Fibroblast of villous mesenchyme (primary cell): ENCODE results near the gene APIP. TPM values are rescaled to one million over a fixed set of nuclear protein-coding genes. Genes with fewer than 3 reads are reported as not detected.
A peak's percentile ranks its signal among the peaks of the same experiment; 100 is the strongest.

Experiments used
- DNase-seq: peaks from one replicate; pipeline ENCODE4 v3.0.0-alpha.2; 2010; ENCODE audit warnings: low read depth
- H3K4me3 ChIP-seq: 2 replicates; pipeline ENCODE4 v1.5.1; 2011; ENCODE audit warnings: low read depth, mild to moderate bottlenecking, low read length
- total RNA-seq: library from RNA; depleted of rRNA; stranded (reverse); fragments of >200 nt; gene quantifications from 2 replicates; pipeline ENCODE4 v1.2.3, GENCODE V29; 2012
- TF ChIP-seq, protein P1 (sequence below): IDR thresholded peaks from 2 replicates; pipeline ENCODE4 v1.5.1; 2012; ENCODE audit warnings: low read depth, mild to moderate bottlenecking, low read length; ENCODE audit not compliant: insufficient read depth

The APIP gene
- total RNA-seq, 1 donor, result 33.2 TPM

- no peak overlapping the region for H3K4me3 ChIP-seq
- TF ChIP-seq, protein P1, sequence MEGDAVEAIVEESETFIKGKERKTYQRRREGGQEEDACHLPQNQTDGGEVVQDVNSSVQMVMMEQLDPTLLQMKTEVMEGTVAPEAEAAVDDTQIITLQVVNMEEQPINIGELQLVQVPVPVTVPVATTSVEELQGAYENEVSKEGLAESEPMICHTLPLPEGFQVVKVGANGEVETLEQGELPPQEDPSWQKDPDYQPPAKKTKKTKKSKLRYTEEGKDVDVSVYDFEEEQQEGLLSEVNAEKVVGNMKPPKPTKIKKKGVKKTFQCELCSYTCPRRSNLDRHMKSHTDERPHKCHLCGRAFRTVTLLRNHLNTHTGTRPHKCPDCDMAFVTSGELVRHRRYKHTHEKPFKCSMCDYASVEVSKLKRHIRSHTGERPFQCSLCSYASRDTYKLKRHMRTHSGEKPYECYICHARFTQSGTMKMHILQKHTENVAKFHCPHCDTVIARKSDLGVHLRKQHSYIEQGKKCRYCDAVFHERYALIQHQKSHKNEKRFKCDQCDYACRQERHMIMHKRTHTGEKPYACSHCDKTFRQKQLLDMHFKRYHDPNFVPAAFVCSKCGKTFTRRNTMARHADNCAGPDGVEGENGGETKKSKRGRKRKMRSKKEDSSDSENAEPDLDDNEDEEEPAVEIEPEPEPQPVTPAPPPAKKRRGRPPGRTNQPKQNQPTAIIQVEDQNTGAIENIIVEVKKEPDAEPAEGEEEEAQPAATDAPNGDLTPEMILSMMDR, result no peak
- no peak for DNase-seq
Observed at GRCh38 chr11:34870548-34871196, 45.5 kb downstream of the APIP start.

GRCh38 chr11:34869425-34869824 lies 46.8 kb downstream of the APIP start:
- no peak for DNase-seq
- H3K4me3 ChIP-seq, result no peak overlapping the region
- TF ChIP-seq, protein P1, result peak; percentile 23

DNA sequence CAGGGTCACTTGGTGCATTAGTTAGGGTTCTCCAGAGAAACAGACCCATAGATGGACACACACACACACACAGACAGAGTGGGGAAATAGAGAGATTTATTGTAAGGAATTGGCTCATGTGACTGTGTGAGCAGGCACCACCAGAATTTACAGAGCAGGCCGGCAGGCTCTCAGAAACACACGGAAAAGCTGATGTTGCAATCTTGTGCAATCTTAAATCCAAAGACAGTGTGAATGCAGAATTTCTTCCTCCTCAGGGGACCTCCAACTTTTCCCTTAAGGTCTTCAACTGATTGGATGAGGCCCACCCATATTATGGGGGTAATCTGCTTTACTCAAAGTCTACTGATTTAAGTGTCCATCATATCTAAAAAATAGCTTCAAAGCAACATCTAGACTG lies 49.8 kb downstream of the APIP start:
- TF ChIP-seq, protein P1, result no peak
- DNase-seq, result peak; percentile 87

GRCh38 chr11:34865261-34865660 lies 50.9 kb downstream of the APIP start:
- TF ChIP-seq, protein P1, result no peak
- no peak for DNase-seq
- H3K4me3 ChIP-seq, result no peak overlapping the region

More for the DNA sequence above, 49.8 kb downstream of the APIP start:
- no peak overlapping the region for H3K4me3 ChIP-seq

GRCh38 chr11:34864424-34864823 lies 51.8 kb downstream of the APIP start:
- no peak overlapping the region for H3K4me3 ChIP-seq
- TF ChIP-seq, protein P1, result no peak
- DNase-seq, result no peak

DNA sequence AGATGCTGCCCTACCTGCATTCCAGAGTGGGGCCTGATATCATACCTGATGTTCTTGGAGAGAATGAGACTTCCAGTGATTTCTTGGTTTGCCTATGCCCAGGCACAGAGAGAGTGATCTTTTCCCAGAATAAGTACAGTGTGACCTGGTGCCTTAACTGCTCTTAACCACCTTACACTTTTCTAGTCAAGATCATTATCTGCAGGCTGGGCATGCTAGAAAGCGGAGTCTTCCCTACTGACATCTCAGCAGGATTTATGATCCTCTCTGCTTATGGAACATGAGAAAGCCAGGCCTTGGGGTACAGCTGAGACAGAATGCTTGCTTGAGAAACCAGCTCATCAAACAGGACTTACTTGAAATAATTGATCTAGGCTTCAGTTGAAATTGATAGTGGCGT lies 53.1 kb downstream of the APIP start:
- TF ChIP-seq, protein P1, result no peak
- H3K4me3 ChIP-seq, result no peak overlapping the region
- DNase-seq, result no peak

DNA sequence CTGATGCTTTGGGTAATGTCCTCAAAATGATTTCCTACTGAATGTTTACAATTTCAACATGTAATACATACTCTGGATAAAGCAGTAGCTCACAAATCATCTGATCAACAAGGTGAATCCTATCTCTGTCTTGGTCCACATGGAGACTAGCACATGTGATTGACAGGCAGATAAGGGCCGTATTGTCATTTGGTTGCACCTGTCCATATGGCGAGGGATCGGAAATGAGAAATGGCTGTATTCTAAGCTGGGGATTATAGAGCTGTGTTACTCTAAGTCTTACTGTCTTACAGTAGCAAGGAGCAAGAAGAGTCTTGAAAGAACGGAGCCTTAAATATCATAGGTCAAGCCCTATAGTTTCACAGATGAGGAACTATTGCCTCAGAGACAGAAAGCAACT lies 55.7 kb downstream of the APIP start:
- no peak for DNase-seq
- TF ChIP-seq, protein P1, result no peak
- H3K4me3 ChIP-seq, result no peak overlapping the region
